GM21447 (cell line): Measurements from ENCODE around the gene SLC9A7.

Source experiments
- ATAC-seq: cut with Tn5 transposase; IDR thresholded peaks from one replicate; pipeline ENCODE4 v1.9.1; 2021; ENCODE audit not compliant: unreplicated experiment

Gene SLC9A7

GRCh38 chrX:46707274-46707965 is 51.5 kb downstream of the SLC9A7 start:
- no peak for ATAC-seq

- peak; percentile 92 for ATAC-seq
Observed at GRCh38 chrX:46704767-46705386, 54.0 kb downstream of the SLC9A7 start.

- ATAC-seq: peak; percentile 51
Observed at GRCh38 chrX:46703980-46704379, 54.9 kb downstream of the SLC9A7 start.

GRCh38 chrX:46698691-46699090 is 60.2 kb downstream of the SLC9A7 start:
- ATAC-seq: no peak

- no peak for ATAC-seq
Observed at GRCh38 chrX:46695491-46695890, 63.4 kb downstream of the SLC9A7 start.

- ATAC-seq: no peak
Observed at GRCh38 chrX:46694549-46694948, 64.4 kb downstream of the SLC9A7 start.

- ATAC-seq: peak; percentile 79
Observed at GRCh38 chrX:46693149-46693548, 65.8 kb downstream of the SLC9A7 start.

GRCh38 chrX:46690818-46691217 is 68.1 kb downstream of the SLC9A7 start:
- no peak for ATAC-seq

- ATAC-seq: no peak
Observed at GRCh38 chrX:46687619-46688018, 71.3 kb downstream of the SLC9A7 start.

- no peak for ATAC-seq
Observed at GRCh38 chrX:46686003-46686645, 72.8 kb downstream of the SLC9A7 start.

GRCh38 chrX:46683048-46683447 is 75.9 kb downstream of the SLC9A7 start:
- ATAC-seq: no peak

- no peak for ATAC-seq
Observed at GRCh38 chrX:46681849-46682248, 77.1 kb downstream of the SLC9A7 start.

GRCh38 chrX:46678232-46678631 is 80.7 kb downstream of the SLC9A7 start:
- ATAC-seq: no peak

GRCh38 chrX:46676399-46677356 is 82.2 kb downstream of the SLC9A7 start:
- no peak for ATAC-seq

- no peak for ATAC-seq
Observed at GRCh38 chrX:46673620-46674359, 85.1 kb downstream of the SLC9A7 start.

GRCh38 chrX:46670316-46670715 is 88.6 kb downstream of the SLC9A7 start:
- no peak for ATAC-seq

GRCh38 chrX:46666831-46667230 is 92.1 kb downstream of the SLC9A7 start:
- ATAC-seq: no peak

GRCh38 chrX:46665232-46666152 is 93.4 kb downstream of the SLC9A7 start:
- no peak for ATAC-seq

- no peak for ATAC-seq
Observed at GRCh38 chrX:46662188-46662958, 96.5 kb downstream of the SLC9A7 start.
